GM13976 (cell line): ENCODE measurements around the gene WWOX.

Experiments
- DNase-seq: peaks from one replicate; pipeline ENCODE4 v3.0.0; 2012; ENCODE audit warnings: low spot score
- CTCF ChIP-seq: IDR thresholded peaks from 2 replicates; pipeline ENCODE4 v1.5.1; 2012; ENCODE audit warnings: borderline replicate concordance, mild to moderate bottlenecking; ENCODE audit not compliant: insufficient read depth; ENCODE audit errors: extremely low read depth, missing control alignments, control extremely low read depth
- in situ Hi-C: fragments of 300-500 bp; cut with MboI; formaldehyde crosslinking; loops from one replicate; pipeline ENCODE4 v1.12.0; 2022; ENCODE audit warnings: low sequenced_read_pairs, mixed read lengths, inconsistent platforms; ENCODE audit not compliant: unreplicated experiment

Gene WWOX

GRCh38 chr16:79155904-79156303 lies 1056.5 kb downstream of the WWOX start:
- no peak for TF ChIP-seq CTCF
- DNase-seq: no peak
- in situ Hi-C loops: no loop called here

GRCh38 chr16:79156761-79157160 lies 1057.3 kb downstream of the WWOX start:
- no peak for TF ChIP-seq CTCF
- in situ Hi-C loops: no loop called here

GRCh38 chr16:79158337-79158736 lies 1058.9 kb downstream of the WWOX start:
- in situ Hi-C loops: no loop called here
- no peak for TF ChIP-seq CTCF
- no peak for DNase-seq

More at GRCh38 chr16:79156761-79157160, 1057.3 kb downstream of the WWOX start:
- DNase-seq: no peak

GRCh38 chr16:79159261-79160049 lies 1060.0 kb downstream of the WWOX start:
- TF ChIP-seq CTCF: no peak
- no peak for DNase-seq
- in situ Hi-C loops: no loop called here

- in situ Hi-C loops: no loop called here
- no peak for TF ChIP-seq CTCF
- DNase-seq: no peak
These were observed 1063.5 kb downstream of the WWOX start for GRCh38 chr16:79162977-79163376.

GRCh38 chr16:79163691-79164387 lies 1064.4 kb downstream of the WWOX start:
- in situ Hi-C loops: no loop called here
- no peak for TF ChIP-seq CTCF
- no peak for DNase-seq
